HUES6 (cell line): ENCODE results near the gene FBXL7.

Experiments used
- H3K27ac ChIP-seq: 2 replicates; pipeline ENCODE4 v1.7.0; 2013; ENCODE audit warnings: low read depth, mild to moderate bottlenecking, low read length, inconsistent platforms
- H3K27me3 ChIP-seq: 2 replicates; pipeline ENCODE4 v1.6.1; 2013; ENCODE audit warnings: low read length; ENCODE audit not compliant: control insufficient read depth, insufficient read depth
- H3K36me3 ChIP-seq: 2 replicates; pipeline ENCODE4 v1.6.1; 2013; ENCODE audit warnings: low read length; ENCODE audit not compliant: control insufficient read depth, insufficient read depth
- H3K4me1 ChIP-seq: 2 replicates; pipeline ENCODE4 v1.6.1; 2013; ENCODE audit warnings: low read length; ENCODE audit not compliant: control insufficient read depth, insufficient read depth
- H3K4me3 ChIP-seq: 2 replicates; pipeline ENCODE4 v1.5.1; 2013; ENCODE audit warnings: low read depth, low read length
- H3K9ac ChIP-seq: one replicate; pipeline ENCODE4 v1.6.1; 2013; ENCODE audit warnings: mild to moderate bottlenecking, low read length
- H3K9me3 ChIP-seq: 2 replicates; pipeline ENCODE4 v1.6.1; 2013; ENCODE audit warnings: low read depth, low read length; ENCODE audit not compliant: control insufficient read depth, insufficient read depth

Gene FBXL7

DNA sequence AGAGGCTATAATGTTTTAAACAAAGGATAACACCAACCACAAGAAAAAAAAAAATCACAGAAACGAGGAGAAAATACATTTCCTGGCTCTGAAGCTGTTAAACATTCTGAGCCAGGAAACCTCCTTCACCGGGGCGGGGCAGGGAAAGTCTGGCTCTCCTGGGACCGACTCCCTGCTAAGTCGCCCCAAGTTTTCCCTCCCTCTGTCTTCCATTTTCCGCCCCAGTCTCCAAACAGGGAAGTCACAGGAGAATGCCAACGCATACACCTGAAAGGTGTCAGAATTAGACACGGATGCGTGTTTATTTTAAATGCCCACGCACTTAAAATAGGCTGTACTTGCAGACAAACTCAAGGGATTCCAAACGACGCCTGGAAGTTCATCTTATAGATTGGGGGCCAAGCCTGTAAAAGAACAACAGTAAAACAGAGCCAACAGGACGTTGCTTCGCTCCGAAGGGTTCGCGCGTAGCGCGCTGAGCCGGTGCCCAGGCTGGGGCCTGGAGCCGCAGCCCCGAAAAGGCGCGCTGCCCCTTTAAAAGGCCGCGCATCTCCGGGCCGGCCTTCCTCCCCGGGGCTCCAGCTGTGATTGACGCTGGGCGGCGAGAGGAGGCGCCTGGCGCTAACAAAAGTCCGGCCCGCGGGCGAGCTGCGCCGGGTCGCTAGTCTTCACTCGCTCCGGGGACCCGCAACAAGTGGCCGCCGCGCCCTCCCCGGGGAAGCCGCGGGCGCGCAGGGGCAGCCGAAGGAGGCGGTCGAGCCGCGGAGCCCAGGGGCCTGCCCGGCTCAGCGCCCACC is at the start of gene FBXL7:
Gene FBXL7, plus strand, starts transcription at position 653 of the 797 bp plus-strand sequence.
- peaks cover 9% of the 10 kb centered on the region for H3K4me1 ChIP-seq
- no peaks in the 10 kb centered on the region for H3K27me3 ChIP-seq
- H3K36me3 ChIP-seq = no peaks in the 10 kb centered on the region
- no peaks in the 10 kb centered on the region for H3K9me3 ChIP-seq
- H3K27ac ChIP-seq = no peak within 1 kb of the TSS
- peak within 1 kb of the TSS; percentile 96 for H3K4me3 ChIP-seq
- peak within 1 kb of the TSS; percentile 83 for H3K9ac ChIP-seq

DNA sequence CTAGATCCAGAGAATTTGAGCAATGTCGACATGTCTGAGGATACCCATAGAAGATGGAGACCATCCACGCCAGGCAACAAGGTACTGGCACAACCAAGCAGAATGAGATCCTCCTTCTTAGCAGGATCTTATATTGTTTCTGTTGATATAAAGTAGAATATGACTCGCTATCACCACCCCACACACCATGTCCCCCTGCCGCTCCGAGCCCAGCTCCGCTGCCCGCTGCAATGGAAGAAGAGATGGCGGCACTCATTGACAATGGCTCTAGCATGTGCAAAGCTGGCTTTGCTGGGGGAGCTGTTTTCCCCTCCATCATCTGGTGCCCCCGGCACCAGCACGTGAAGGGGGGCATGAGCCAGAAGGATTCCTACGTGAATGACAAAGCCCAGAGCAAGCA is 49.5 kb upstream of the FBXL7 start:
- Histone ChIP-seq H3K27ac (no peak overlapping the region), H3K27me3 (no peaks in the 10 kb centered on the region; the same call in 1 of the 2 replicates), H3K4me1 (no peaks in the 10 kb centered on the region), H3K9me3 (no peaks in the 10 kb centered on the region), H3K36me3 (no peaks in the 10 kb centered on the region), H3K9ac (no peak overlapping the region), H3K4me3 (no peak overlapping the region)

- H3K36me3 ChIP-seq = no peaks in the 10 kb centered on the region
- no peaks in the 10 kb centered on the region for H3K9me3 ChIP-seq
- no peak overlapping the region for H3K9ac ChIP-seq
- H3K4me1 ChIP-seq = no peaks in the 10 kb centered on the region
- no peak overlapping the region for H3K4me3 ChIP-seq
- no peak overlapping the region for H3K27ac ChIP-seq
- no peaks in the 10 kb centered on the region; the same call in 1 of the 2 replicates for H3K27me3 ChIP-seq
These were observed 49.0 kb upstream of the FBXL7 start for GRCh38 chr5:15450949-15451348.

DNA sequence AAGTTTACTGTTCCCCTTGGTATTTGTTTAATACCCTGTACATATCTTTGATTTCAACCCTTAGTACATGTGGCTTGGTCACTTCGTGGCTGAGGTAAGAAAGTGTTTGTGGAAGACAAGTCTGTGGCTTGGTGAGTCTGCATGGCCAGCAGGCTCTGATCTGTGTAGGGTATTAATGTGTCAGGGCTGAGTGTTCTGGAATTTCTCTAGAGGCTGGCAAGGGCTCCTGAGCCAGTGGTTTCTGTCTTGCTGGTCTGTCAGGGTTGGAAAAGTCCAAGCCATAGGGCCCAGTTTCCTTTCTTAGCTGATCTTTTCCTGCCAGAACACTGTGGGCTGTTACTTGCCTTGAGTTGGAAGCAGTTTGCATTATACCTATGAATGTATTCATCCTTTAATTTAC is 48.0 kb upstream of the FBXL7 start:
- no peaks in the 10 kb centered on the region for H3K4me1 ChIP-seq
- H3K27me3 ChIP-seq = no peaks in the 10 kb centered on the region; the same call in 1 of the 2 replicates
- no peak overlapping the region for H3K4me3 ChIP-seq
- H3K9ac ChIP-seq = no peak overlapping the region
- no peaks in the 10 kb centered on the region for H3K9me3 ChIP-seq
- no peaks in the 10 kb centered on the region for H3K36me3 ChIP-seq
- no peak overlapping the region for H3K27ac ChIP-seq

- Histone ChIP-seq H3K9me3 (no peaks in the 10 kb centered on the region), H3K27ac (no peak overlapping the region), H3K27me3 (no peaks in the 10 kb centered on the region; the same call in 1 of the 2 replicates), H3K4me3 (no peak overlapping the region), H3K9ac (no peak overlapping the region), H3K36me3 (no peaks in the 10 kb centered on the region), H3K4me1 (no peaks in the 10 kb centered on the region)
These were observed 47.2 kb upstream of the FBXL7 start for GRCh38 chr5:15452781-15453180.

DNA sequence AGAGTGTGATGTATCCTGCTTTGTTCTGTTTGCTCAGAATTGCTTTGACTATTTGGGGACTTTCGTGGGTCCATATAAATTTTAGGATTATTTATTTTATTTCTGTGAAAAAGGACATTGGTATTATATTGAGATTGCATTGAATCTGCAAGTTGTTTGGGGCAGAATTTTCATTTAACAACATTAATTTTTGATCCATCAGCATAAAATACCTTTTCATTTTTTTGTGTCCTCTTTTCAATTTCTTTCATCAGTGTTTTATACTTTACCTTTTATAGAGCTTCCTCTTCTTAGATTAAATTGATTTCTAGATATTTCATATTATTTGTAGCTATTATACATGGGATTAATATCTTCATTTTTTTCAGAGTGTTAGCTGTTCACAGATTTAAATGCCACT is 40.8 kb upstream of the FBXL7 start:
- no peak overlapping the region for H3K4me3 ChIP-seq
- no peaks in the 10 kb centered on the region for H3K27me3 ChIP-seq
- H3K4me1 ChIP-seq = no peaks in the 10 kb centered on the region
- no peaks in the 10 kb centered on the region for H3K9me3 ChIP-seq
- H3K36me3 ChIP-seq = no peaks in the 10 kb centered on the region
- H3K9ac ChIP-seq = no peak overlapping the region
- H3K27ac ChIP-seq = no peak overlapping the region

DNA sequence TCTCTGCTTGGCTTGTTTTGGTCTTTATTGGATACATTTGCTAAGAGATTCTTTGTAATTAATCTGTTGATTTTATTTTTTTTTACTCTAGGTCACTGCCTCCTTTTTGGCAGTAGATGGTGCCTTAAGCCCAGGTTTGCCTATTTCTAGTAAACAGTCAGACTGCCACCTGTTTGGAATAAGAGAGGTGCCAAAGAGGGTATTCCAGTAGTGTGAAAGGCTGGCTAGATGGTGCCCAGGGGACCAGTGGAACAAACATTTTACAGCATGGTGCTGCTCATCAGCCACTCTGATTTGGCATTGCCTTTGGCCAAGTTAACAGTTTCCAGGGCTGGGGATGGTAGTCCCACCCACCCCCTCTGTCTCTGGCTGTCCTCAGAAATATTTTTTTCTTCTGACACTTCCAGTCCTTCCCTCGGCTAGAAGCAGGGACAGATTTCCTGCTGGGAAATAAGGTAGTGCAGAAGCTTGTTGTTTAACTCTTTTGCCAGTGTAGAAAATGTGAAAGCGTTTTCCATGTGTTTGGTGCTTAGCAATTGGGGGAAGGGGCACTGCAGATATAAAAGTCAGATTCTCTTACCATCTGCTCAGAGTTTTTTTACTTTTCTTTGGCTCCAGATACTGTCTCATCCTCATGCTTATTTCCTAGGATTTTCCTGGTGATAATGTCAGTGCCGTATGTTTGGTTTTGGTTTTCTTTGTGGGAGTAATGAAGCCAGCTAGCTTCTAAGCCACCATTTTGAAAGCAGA is 36.6 kb upstream of the FBXL7 start:
- no peak overlapping the region for H3K27ac ChIP-seq
- H3K4me1 ChIP-seq = no peaks in the 10 kb centered on the region
- H3K4me3 ChIP-seq = no peak overlapping the region
- no peaks in the 10 kb centered on the region for H3K9me3 ChIP-seq
- no peaks in the 10 kb centered on the region for H3K27me3 ChIP-seq
- H3K36me3 ChIP-seq = no peaks in the 10 kb centered on the region
- H3K9ac ChIP-seq = no peak overlapping the region

DNA sequence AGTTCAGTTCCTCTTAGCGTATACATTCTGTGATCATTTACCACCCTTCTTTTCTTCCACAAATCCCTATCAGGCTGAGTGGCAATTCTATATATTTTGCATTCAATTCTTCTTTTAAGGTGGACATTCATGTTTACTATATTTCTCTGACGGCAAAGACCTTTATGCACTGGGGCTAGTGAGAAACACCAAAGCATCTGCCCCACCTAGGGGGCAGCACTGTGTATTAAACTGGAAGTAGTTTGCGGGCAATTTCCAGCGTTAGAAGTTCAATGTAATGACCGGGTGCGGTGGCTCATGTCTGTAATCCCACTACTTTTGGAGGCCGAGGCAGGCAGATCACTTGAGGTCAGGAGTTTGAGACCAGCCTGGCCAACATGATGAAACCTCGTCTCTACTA is 27.9 kb upstream of the FBXL7 start:
- no peaks in the 10 kb centered on the region for H3K27me3 ChIP-seq
- no peak overlapping the region for H3K9ac ChIP-seq
- no peak overlapping the region for H3K4me3 ChIP-seq
- H3K36me3 ChIP-seq = no peaks in the 10 kb centered on the region
- H3K9me3 ChIP-seq = no peaks in the 10 kb centered on the region
- H3K27ac ChIP-seq = no peak overlapping the region
- no peaks in the 10 kb centered on the region for H3K4me1 ChIP-seq

DNA sequence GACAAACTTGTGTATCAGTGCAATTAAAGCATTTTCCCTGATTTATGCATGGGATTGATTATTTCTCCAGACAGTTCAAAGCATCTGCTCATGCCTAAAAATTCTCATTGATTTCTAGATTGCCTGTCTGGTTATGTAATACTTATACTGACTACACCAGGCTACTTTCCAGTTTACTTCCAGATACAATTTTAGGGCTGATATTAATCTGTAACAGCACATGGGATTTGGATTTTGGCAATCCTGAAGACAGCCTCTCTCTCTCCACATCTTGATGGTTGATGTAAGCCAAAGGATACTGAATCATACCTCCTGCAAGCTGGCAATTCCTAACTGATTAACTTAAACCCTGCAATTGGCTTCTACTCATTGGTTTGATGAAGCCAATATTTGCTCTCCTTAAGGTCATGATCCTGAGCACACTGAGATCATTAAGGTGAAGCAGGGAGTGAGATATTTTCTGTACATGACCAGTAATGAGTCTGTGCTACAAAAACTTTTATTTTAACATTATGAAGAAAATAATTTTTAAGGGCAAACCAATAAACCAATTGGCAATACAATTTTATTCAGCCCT is 25.7 kb upstream of the FBXL7 start:
- Histone ChIP-seq H3K9ac (no peak overlapping the region), H3K27ac (no peak overlapping the region), H3K9me3 (no peaks in the 10 kb centered on the region), H3K36me3 (no peaks in the 10 kb centered on the region), H3K27me3 (no peaks in the 10 kb centered on the region), H3K4me3 (no peak overlapping the region), H3K4me1 (no peaks in the 10 kb centered on the region)

DNA sequence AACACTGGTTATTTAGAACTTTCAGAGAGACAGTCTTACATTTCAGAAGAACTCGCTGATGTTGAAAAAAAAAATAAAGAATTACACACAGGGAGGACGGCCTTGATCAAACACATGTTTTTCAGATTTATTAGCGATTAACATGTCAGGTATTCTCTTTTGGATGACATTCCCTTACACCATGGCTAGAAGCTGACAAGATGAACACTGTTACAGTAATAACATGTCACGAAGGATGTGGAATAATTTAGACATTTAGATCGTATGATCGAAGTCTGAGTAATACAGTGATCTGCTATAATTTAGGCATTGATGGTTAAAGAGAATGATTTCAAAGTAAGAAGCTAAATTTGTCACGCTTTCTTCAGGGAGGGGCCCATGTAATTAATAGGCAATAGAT is 24.6 kb upstream of the FBXL7 start:
- Histone ChIP-seq H3K36me3 (no peaks in the 10 kb centered on the region), H3K27me3 (no peaks in the 10 kb centered on the region)

GRCh38 chr5:15476977-15477376 is 23.0 kb upstream of the FBXL7 start:
- Histone ChIP-seq H3K27ac (no peak overlapping the region), H3K9ac (no peak overlapping the region), H3K27me3 (no peaks in the 10 kb centered on the region), H3K4me1 (no peaks in the 10 kb centered on the region), H3K4me3 (no peak overlapping the region), H3K9me3 (no peaks in the 10 kb centered on the region), H3K36me3 (no peaks in the 10 kb centered on the region)

More for the DNA sequence above, 24.6 kb upstream of the FBXL7 start:
- Histone ChIP-seq H3K4me3 (no peak overlapping the region), H3K9me3 (no peaks in the 10 kb centered on the region), H3K27ac (no peak overlapping the region), H3K4me1 (no peaks in the 10 kb centered on the region), H3K9ac (no peak overlapping the region)
